Stimulated activated naive CD8-positive, alpha-beta T cell treated with anti-CD3 and anti-CD28 coated beads, Interleukin-15, Interleukin-2, amounts not matched to agents 100 ng/mL and 50 ng/mL, for 24 hours (primary cell): ENCODE results near the gene NWD2.

Experiments
- H3K27ac Mint-ChIP-seq: one replicate; pipeline ENCODE4 v1.8.0; 2021; ENCODE audit warnings: mild to moderate bottlenecking, mixed read lengths
- H3K27me3 Mint-ChIP-seq: one replicate; pipeline ENCODE4 v1.8.0; 2021; ENCODE audit warnings: mixed read lengths
- H3K36me3 Mint-ChIP-seq: one replicate; pipeline ENCODE4 v1.8.0; 2021; ENCODE audit warnings: low read depth, mixed read lengths
- H3K4me1 Mint-ChIP-seq: one replicate; pipeline ENCODE4 v1.8.0; 2021; ENCODE audit warnings: low read depth, mixed read lengths
- H3K4me3 Mint-ChIP-seq: one replicate; pipeline ENCODE4 v1.8.0; 2021; ENCODE audit warnings: mild to moderate bottlenecking, mixed read lengths
- H3K9me3 Mint-ChIP-seq: one replicate; pipeline ENCODE4 v1.8.0; 2021; ENCODE audit warnings: mixed read lengths

The NWD2 gene

GRCh38 chr4:37243722-37244582, 591 bp upstream of the NWD2 start:
- H3K4me1 Mint-ChIP-seq, result no peaks in the 10 kb centered on the region
- H3K36me3 Mint-ChIP-seq, result no peaks in the 10 kb centered on the region
- H3K9me3 Mint-ChIP-seq, result no peaks in the 10 kb centered on the region
- peaks cover 59% of the 10 kb centered on the region for H3K27me3 Mint-ChIP-seq
- H3K27ac Mint-ChIP-seq, result no peak overlapping the region
- H3K4me3 Mint-ChIP-seq, result no peak overlapping the region

- H3K4me1 Mint-ChIP-seq, result no peaks in the 10 kb centered on the region
- no peaks in the 10 kb centered on the region for H3K36me3 Mint-ChIP-seq
- no peak overlapping the region for H3K27ac Mint-ChIP-seq
- H3K9me3 Mint-ChIP-seq, result no peaks in the 10 kb centered on the region
- peaks cover 60% of the 10 kb centered on the region for H3K27me3 Mint-ChIP-seq
- no peak overlapping the region for H3K4me3 Mint-ChIP-seq
Observed at GRCh38 chr4:37245391-37245954, 930 bp downstream of the NWD2 start.

- Mint-ChIP-seq H3K27me3 (peaks cover 58% of the 10 kb centered on the region), H3K27ac (no peak overlapping the region), H3K9me3 (no peaks in the 10 kb centered on the region), H3K4me3 (no peak overlapping the region), H3K4me1 (no peaks in the 10 kb centered on the region), H3K36me3 (no peaks in the 10 kb centered on the region)
Observed at GRCh38 chr4:37246891-37247290, 2.3 kb downstream of the NWD2 start.

- Mint-ChIP-seq H3K9me3 (no peaks in the 10 kb centered on the region), H3K4me3 (no peak overlapping the region), H3K36me3 (no peaks in the 10 kb centered on the region), H3K4me1 (no peaks in the 10 kb centered on the region), H3K27me3 (peaks cover 14% of the 10 kb centered on the region), H3K27ac (no peak overlapping the region)
Observed at GRCh38 chr4:37258221-37258620, 13.7 kb downstream of the NWD2 start.

- Mint-ChIP-seq H3K9me3 (no peaks in the 10 kb centered on the region), H3K36me3 (no peaks in the 10 kb centered on the region), H3K4me3 (no peak overlapping the region), H3K4me1 (no peaks in the 10 kb centered on the region), H3K27ac (no peak overlapping the region), H3K27me3 (no peaks in the 10 kb centered on the region)
Observed at GRCh38 chr4:37268319-37268718, 23.8 kb downstream of the NWD2 start.

- Mint-ChIP-seq H3K4me3 (no peak overlapping the region), H3K36me3 (no peaks in the 10 kb centered on the region)
Observed at GRCh38 chr4:37279121-37279520, 34.6 kb downstream of the NWD2 start.

GRCh38 chr4:37279894-37280592, 35.5 kb downstream of the NWD2 start:
- Mint-ChIP-seq H3K27ac (no peak overlapping the region), H3K27me3 (no peaks in the 10 kb centered on the region), H3K4me1 (no peaks in the 10 kb centered on the region), H3K4me3 (no peak overlapping the region), H3K9me3 (peaks cover 11% of the 10 kb centered on the region), H3K36me3 (no peaks in the 10 kb centered on the region)

More at GRCh38 chr4:37279121-37279520, 34.6 kb downstream of the NWD2 start:
- Mint-ChIP-seq H3K9me3 (peaks cover 11% of the 10 kb centered on the region), H3K27ac (no peak overlapping the region), H3K27me3 (no peaks in the 10 kb centered on the region), H3K4me1 (no peaks in the 10 kb centered on the region)

- Mint-ChIP-seq H3K9me3 (no peaks in the 10 kb centered on the region), H3K27me3 (no peaks in the 10 kb centered on the region), H3K4me3 (no peak overlapping the region)
Observed at GRCh38 chr4:37299468-37299867, 54.9 kb downstream of the NWD2 start.

GRCh38 chr4:37304612-37305011, 60.1 kb downstream of the NWD2 start:
- no peaks in the 10 kb centered on the region for H3K4me1 Mint-ChIP-seq
- no peaks in the 10 kb centered on the region for H3K36me3 Mint-ChIP-seq
- H3K27me3 Mint-ChIP-seq, result no peaks in the 10 kb centered on the region
- no peak overlapping the region for H3K27ac Mint-ChIP-seq
- H3K4me3 Mint-ChIP-seq, result no peak overlapping the region
- H3K9me3 Mint-ChIP-seq, result peaks cover 1% of the 10 kb centered on the region

More at GRCh38 chr4:37299468-37299867, 54.9 kb downstream of the NWD2 start:
- no peak overlapping the region for H3K27ac Mint-ChIP-seq
- H3K4me1 Mint-ChIP-seq, result no peaks in the 10 kb centered on the region
- no peaks in the 10 kb centered on the region for H3K36me3 Mint-ChIP-seq

GRCh38 chr4:37305984-37306383, 61.4 kb downstream of the NWD2 start:
- H3K9me3 Mint-ChIP-seq, result peaks cover 4% of the 10 kb centered on the region
- no peak overlapping the region for H3K4me3 Mint-ChIP-seq
- H3K36me3 Mint-ChIP-seq, result no peaks in the 10 kb centered on the region
- H3K4me1 Mint-ChIP-seq, result no peaks in the 10 kb centered on the region
- no peak overlapping the region for H3K27ac Mint-ChIP-seq
- H3K27me3 Mint-ChIP-seq, result no peaks in the 10 kb centered on the region

GRCh38 chr4:37317104-37317643, 72.6 kb downstream of the NWD2 start:
- Mint-ChIP-seq H3K4me1 (no peaks in the 10 kb centered on the region), H3K36me3 (no peaks in the 10 kb centered on the region), H3K27ac (no peak overlapping the region), H3K4me3 (no peak overlapping the region), H3K9me3 (peaks cover 14% of the 10 kb centered on the region), H3K27me3 (peaks cover 13% of the 10 kb centered on the region)

GRCh38 chr4:37320513-37321235, 76.1 kb downstream of the NWD2 start:
- Mint-ChIP-seq H3K27ac (no peak overlapping the region), H3K9me3 (peaks cover 10% of the 10 kb centered on the region), H3K36me3 (no peaks in the 10 kb centered on the region), H3K27me3 (peaks cover 18% of the 10 kb centered on the region), H3K4me1 (no peaks in the 10 kb centered on the region), H3K4me3 (no peak overlapping the region)

GRCh38 chr4:37322122-37322521, 77.6 kb downstream of the NWD2 start:
- Mint-ChIP-seq H3K27me3 (peaks cover 18% of the 10 kb centered on the region), H3K36me3 (no peaks in the 10 kb centered on the region), H3K4me3 (no peak overlapping the region), H3K27ac (no peak overlapping the region), H3K4me1 (no peaks in the 10 kb centered on the region), H3K9me3 (peaks cover 6% of the 10 kb centered on the region)

GRCh38 chr4:37324546-37324945, 80.0 kb downstream of the NWD2 start:
- H3K27me3 Mint-ChIP-seq, result peaks cover 24% of the 10 kb centered on the region
- H3K36me3 Mint-ChIP-seq, result no peaks in the 10 kb centered on the region
- H3K4me3 Mint-ChIP-seq, result no peak overlapping the region
- H3K4me1 Mint-ChIP-seq, result no peaks in the 10 kb centered on the region
- H3K9me3 Mint-ChIP-seq, result peaks cover 11% of the 10 kb centered on the region
- no peak overlapping the region for H3K27ac Mint-ChIP-seq
